VCaP (cell line): ENCODE data around the gene PACS1.
"Not testable (repeated sequence)": the region's sequence is repeated elsewhere in the genome, so short reads cannot be mapped to it uniquely, and the experiment has no call there.

Source experiments
- H3K27ac ChIP-seq: fragments of 450-650 bp; 2 replicates; pipeline ENCODE4 v1.5.1; 2017
- CTCF ChIP-seq: fragments of 450-650 bp; conservative IDR thresholded peaks from 2 replicates; pipeline ENCODE4 v1.5.1; 2017; ENCODE audit warnings: mild to moderate bottlenecking, moderate library complexity

Gene PACS1

GRCh38 chr11:66251809-66252208 lies 181.7 kb downstream of the PACS1 start:
- no peak for TF ChIP-seq CTCF
- no peak overlapping the region for H3K27ac ChIP-seq

GRCh38 chr11:66253081-66253480 lies 183.0 kb downstream of the PACS1 start:
- not testable (repeated sequence) for H3K27ac ChIP-seq

DNA sequence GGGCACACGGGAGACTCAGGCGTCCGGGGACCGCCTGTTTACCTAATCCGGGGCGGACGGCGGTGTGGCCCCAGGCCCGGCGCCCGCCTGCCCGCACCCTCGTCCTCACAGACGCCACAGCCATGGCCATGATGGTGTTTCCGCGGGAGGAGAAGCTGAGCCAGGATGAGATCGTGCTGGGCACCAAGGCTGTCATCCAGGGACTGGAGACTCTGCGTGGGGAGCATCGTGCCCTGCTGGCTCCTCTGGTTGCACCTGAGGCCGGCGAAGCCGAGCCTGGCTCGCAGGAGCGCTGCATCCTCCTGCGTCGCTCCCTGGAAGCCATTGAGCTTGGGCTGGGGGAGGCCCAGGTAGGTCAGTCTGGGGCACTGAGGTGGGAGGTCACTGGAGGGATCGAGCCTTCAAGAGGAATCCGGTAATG lies 188.4 kb downstream of the PACS1 start:
- no peak; the same call in 1 of the 2 replicates for TF ChIP-seq CTCF
- H3K27ac ChIP-seq: peak overlapping the region; percentile 97

DNA sequence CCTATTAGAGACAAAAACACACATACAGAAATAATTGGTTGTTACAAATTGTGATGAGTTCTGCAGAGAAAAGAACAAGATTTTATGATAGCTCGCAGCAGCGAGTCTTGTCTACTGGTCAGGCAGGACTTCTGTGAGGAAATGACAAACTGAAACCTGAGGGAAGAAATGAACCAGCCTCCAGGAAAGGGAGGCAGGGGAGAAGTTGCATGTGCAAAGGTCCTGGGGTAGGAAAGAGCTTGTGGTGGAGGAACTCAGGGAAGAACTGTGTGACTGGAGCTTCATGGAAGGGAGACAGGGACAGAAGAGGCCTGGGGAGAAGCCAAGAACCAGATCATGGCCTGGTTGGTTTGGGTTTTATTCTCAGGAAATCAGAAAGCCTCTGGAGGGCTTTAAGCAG lies 189.2 kb downstream of the PACS1 start:
- no peak for TF ChIP-seq CTCF
- H3K27ac ChIP-seq: peak overlapping the region; percentile 97

DNA sequence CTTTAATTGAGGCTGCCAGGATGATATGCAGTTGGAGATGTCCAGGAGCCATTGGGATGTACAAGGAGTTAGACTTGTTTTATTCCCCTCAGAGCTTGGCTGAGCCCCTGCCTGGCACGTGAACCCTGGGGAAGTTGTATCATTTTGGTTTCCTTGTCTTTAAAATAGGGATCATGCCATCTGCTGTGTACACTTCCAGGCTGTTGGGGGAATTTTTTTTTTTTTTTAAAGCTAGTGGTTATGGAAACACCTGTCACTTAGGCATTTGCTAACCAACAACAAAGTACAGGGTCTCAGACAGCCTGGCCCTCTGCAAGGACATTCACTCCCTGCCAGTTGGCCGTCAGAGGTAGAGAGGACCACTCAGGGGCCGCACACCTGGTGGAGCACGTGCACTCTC lies 189.9 kb downstream of the PACS1 start:
- TF ChIP-seq CTCF: no peak
- peak overlapping the region; percentile 97; the same call in 1 of the 2 replicates for H3K27ac ChIP-seq

DNA sequence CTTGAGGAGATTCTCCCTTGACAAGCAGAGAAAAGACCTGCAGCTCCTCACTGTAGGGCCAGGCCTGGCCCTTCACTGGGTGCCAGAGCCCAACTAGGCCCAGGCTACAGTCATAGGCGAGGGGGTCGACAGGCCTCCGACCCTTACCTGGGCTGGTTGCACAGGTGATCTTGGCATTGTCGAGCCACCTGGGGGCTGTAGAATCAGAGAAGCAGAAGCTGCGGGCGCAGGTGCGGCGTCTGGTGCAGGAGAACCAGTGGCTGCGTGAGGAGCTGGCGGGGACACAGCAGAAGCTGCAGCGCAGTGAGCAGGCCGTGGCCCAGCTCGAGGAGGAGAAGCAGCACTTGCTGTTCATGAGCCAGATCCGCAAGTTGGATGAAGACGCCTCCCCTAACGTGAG lies 191.5 kb downstream of the PACS1 start:
- TF ChIP-seq CTCF: no peak
- no peak overlapping the region for H3K27ac ChIP-seq

DNA sequence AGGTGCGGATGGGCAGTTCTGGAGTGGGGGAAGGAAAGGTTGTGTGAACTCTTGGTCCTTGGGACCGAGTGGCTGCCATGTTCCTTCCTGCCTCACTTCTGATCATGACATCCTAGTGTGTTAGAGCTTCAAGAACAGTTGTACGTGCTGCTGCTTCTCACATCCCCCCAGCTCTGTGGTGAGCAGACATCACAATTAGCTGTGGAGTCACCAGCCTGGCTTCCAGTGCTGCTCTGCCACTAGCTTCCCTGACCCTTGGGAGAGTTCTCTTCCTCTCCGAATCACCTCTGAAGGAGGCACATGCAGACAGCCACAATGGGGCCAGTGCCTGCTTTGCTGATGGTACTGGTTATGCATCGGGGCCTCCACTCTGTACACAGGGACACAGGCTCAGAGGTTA lies 192.1 kb downstream of the PACS1 start:
- no peak overlapping the region for H3K27ac ChIP-seq
- no peak for TF ChIP-seq CTCF

DNA sequence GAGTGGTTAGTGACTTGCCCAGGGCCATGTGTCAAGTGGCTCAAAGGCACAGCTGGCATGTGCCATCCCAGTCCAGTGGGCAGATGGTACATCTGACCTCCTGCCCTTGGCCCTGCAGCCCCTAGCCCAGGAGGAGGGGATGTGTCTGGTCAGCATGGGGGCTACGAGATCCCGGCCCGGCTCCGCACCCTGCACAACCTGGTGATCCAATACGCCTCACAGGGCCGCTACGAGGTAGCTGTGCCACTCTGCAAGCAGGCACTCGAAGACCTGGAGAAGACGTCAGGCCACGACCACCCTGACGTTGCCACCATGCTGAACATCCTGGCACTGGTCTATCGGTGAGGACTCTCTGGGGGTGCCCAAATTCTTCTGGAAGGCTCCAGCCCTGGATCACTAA lies 192.6 kb downstream of the PACS1 start:
- H3K27ac ChIP-seq: no peak overlapping the region
- TF ChIP-seq CTCF: no peak
